ENCODE results near the gene RAB1B. TPM values are rescaled to one million over a fixed set of nuclear protein-coding genes. Genes with fewer than 3 reads are reported as not detected.

RAB1B gene
- total RNA-seq, 2 experiments from 2014 or later, result 118 to 124 TPM

DNA sequence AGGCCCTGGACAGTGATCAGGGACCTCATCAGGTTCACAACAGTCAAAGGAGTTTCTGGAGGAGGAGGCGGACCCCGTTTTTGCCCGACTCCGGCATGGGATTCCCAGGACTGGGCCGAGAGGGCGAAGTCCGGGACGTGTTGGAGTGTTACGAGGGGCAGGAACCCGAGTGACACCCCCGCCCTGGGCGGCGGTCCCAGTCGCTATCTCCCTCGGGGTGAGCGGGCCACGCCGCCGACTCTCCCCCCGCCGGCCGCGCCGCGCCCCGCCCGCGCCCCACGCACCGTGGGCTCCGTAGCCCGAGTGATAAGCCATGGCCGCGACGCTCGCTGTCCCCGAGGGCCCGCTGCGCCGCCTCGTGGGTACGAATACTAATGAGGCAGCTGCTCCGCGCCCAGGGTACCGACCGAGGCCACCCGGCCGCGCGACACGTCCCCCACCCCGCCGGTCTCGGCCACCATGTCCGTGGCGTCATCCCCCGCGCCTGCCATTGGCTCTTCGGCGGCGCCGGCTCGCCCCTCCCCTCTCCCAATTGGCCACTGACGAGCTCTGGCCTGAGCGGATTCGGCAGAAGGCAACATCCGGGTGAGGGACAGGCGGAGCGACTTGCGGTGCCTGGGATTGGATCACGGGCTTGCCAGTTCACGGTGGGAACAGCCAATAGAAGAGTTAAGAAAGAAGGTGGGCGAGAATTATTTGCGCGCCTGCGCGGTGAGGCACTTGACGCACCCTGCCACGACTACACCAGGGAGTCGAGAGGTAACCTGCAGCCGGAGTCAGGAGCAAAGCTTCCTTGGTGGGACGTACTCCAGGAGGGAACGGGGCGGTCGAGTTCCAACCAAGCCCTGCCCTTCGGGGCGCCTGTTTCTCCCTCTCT, 20.5 kb downstream of the RAB1B start, which contains the start of gene YIF1A:
YIF1A (minus strand) TSS at position 473 of the 877 bp plus-strand sequence; CDS start at position 315, 158 bp downstream.
- Mint-ChIP-seq H3K36me3 (no peaks in the 10 kb centered on the region), H3K4me1 (ENCODE audit: low read depth) (peaks cover 33% of the 10 kb centered on the region), H3K27me3 (peaks cover 12% of the 10 kb centered on the region), H3K9me3 (no peaks in the 10 kb centered on the region), H3K27ac (peak within 1 kb of the TSS; percentile 91), H3K4me3 (peak within 1 kb of the TSS; percentile 87)
- ChIA-PET CTCF (interaction anchor here (0.7 to 2.2 kb wide), 11 partner anchors 9 to 150 kb away, joined by 3 to 25 read pairs (median 4); partner anchors contain the start of gene MRPL11), POLR2A (interaction anchor here (1.0 to 2.9 kb wide), 13 partner anchors 11 to 350 kb away, joined by 3 to 17 read pairs (median 3); partner anchors contain the start of genes BRMS1, MRPL11, RAB1B and RBM4)
- intact Hi-C loops (cut with micrococcal nuclease), result loop anchor here (1.0 kb wide), 3 partner anchors 21 to 132 kb away; partner anchors contain the start of genes NPAS4 and RAB1B
- peak; percentile 99 for DNase-seq

DNA sequence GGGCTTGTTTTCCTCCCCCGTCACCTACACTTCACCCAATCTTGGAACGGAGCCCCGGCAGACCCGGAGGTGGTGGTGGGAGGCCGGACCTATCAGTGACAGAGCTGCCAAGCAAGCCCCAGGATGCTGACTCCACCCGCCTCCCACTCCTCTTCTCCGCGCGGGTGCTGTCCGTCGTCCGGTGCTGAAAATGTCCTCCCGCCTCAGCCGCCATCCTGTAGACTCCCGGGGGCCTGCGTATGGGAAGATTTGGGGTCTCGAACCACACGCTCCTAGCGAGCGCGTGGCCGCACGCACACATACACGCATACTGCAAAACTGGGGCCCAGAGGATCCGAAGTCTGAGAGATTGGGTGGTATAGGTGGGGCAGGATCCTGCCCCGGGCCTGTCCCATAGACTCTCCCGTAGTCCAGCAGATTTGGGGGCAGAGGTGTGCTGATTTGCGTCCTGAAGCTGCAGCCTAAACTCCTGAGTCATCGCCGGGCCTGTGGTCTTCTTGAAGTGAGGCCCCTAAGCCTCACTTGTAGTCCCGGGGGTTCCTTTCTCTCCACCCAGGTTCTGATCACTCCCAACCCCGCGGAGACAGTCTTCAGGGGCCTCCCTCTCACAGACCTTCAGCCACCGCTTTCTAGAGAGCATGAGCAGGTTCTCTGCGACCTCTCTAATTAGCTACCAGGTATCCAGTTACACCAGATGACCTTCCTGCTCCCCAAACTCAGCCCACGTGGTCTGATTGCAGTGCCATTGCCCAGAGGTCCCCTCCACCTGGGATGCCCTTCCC, 21.3 kb downstream of the RAB1B start:
- H3K27ac Mint-ChIP-seq, result peak overlapping the region; percentile 91
- ChIA-PET CTCF (interaction anchor here (0.7 to 2.2 kb wide), 12 partner anchors 10 to 149 kb away, joined by 3 to 25 read pairs (median 4); partner anchors contain the start of gene MRPL11), POLR2A (interaction anchor here (1.2 to 2.9 kb wide), 9 partner anchors 19 to 349 kb away, joined by 3 to 17 read pairs (median 3); partner anchors contain the start of genes BRMS1, MRPL11, RAB1B and RBM4)
- peaks cover 33% of the 10 kb centered on the region for H3K4me1 Mint-ChIP-seq (ENCODE audit: low read depth)
- no peaks in the 10 kb centered on the region for H3K36me3 Mint-ChIP-seq
- intact Hi-C loops (cut with micrococcal nuclease), result loop anchor here (1.0 kb wide), 3 partner anchors 21 to 132 kb away; partner anchors contain the start of genes NPAS4 and RAB1B
- no peaks in the 10 kb centered on the region for H3K9me3 Mint-ChIP-seq
- H3K27me3 Mint-ChIP-seq, result peaks cover 13% of the 10 kb centered on the region
- H3K4me3 Mint-ChIP-seq, result peak overlapping the region; percentile 87
- DNase-seq, result peak; percentile 91

DNA sequence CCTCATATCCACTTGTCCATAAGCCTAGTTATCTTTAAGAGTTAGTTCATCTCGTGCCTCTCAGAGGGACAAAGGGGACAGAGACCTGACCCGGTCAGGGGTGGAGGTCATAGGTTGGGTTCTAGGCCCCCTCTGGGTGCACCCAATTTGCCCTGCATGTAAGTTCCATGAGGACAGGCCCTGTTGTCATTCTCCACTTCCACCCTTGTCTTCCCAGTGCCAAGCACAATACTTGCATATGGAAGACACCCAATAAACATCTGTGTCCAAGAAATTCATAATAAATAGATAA, 21.8 kb downstream of the RAB1B start:
- peaks cover 33% of the 10 kb centered on the region for H3K4me1 Mint-ChIP-seq (ENCODE audit: low read depth)
- POLR2A ChIA-PET, result interaction anchor here (1.5 kb wide), 1 partner anchor 55 kb away, joined by 4 read pairs; the partner anchor contains the start of gene BRMS1
- no peaks in the 10 kb centered on the region for H3K36me3 Mint-ChIP-seq
- peak overlapping the region; percentile 87 for H3K4me3 Mint-ChIP-seq
- DNase-seq, result no peak
- CTCF ChIA-PET, result interaction anchor here (1.2 to 1.6 kb wide), 3 partner anchors 8 to 96 kb away, joined by 3 to 9 read pairs (median 7); no protein-coding TSS in a partner anchor
- H3K9me3 Mint-ChIP-seq, result no peaks in the 10 kb centered on the region
- no peak overlapping the region for H3K27ac Mint-ChIP-seq
- peaks cover 13% of the 10 kb centered on the region for H3K27me3 Mint-ChIP-seq
- intact Hi-C loops (cut with micrococcal nuclease), result no loop called here

DNA sequence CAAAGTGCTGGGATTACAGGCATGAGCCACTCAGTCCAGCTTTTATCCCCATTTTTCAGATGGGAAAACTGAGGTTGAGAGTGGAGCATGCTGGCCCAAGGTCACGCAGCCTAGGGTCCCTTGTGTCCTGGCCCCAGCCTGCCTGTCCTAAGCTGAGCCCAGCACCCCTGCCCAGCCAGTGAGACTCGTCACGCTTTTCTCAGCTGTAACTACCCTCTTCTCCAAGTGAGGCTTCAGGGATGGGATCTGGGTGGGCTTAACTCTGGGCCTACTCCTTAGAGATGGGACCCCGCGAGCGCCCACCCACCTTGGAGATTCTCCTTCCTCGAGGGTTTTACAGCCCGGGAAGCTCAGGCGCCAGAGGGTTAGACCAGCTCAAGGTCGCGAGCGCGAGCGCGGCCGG, 22.9 kb downstream of the RAB1B start:
- DNase-seq, result no peak
- Mint-ChIP-seq H3K27me3 (peaks cover 13% of the 10 kb centered on the region), H3K9me3 (no peaks in the 10 kb centered on the region), H3K4me1 (ENCODE audit: low read depth) (peaks cover 33% of the 10 kb centered on the region), H3K4me3 (no peak overlapping the region), H3K27ac (no peak overlapping the region), H3K36me3 (no peaks in the 10 kb centered on the region)
- POLR2A ChIA-PET, result interaction anchor here (1.2 kb wide), 1 partner anchor 33 kb away, joined by 3 read pairs; no protein-coding TSS in a partner anchor
- CTCF ChIA-PET, result interaction anchor here (0.6 to 1.6 kb wide), 4 partner anchors 9 to 154 kb away, joined by 3 to 9 read pairs (median 5); no protein-coding TSS in a partner anchor
- intact Hi-C loops (cut with micrococcal nuclease), result no loop called here

DNA sequence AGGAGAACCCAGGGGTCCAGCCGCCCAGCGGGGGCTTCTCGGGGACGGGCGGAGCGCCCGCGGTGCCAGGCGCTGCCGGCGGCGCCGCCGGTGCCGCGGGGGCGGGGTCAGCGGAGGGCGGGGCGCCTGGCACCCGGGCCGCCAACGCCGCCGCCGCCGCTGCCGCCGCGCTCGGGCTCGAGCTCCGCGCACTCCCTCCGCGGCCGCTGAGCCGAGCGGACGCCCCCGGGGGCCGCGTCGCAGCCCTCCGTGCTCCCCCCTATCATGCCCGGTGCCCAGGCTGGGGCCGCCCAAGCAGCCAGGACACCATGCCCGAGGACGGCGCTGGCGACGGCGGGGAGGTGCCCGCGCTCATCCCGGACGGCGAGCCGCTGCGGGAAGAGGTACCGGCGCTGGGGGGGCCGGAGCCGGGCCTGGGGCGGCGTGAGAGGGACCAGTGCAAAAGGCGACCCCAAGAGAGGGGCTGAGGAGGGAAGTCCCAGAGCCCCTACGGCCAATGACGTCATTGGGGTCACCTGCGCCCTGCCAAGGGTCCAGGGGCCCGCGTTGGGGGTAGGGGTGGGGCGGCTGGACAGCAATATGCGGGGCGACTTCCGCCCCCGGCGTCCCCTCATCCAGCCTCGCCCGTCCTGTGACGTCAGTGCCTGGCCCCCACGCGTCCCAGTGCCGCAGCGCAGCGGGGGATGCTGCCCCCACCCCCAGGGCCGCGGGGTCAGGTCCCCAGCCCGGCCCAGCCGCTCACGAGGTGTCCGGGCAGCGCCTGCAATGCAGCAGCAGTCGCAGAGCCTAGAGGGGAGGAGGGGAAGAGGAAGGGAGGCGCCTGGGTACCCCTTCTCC, 23.5 kb downstream of the RAB1B start, which contains the start of gene TMEM151A:
TMEM151A (plus strand) TSS at position 189 of the 837 bp plus-strand sequence; CDS start at position 309, 120 bp downstream.
- Mint-ChIP-seq H3K4me1 (ENCODE audit: low read depth) (peaks cover 30% of the 10 kb centered on the region), H3K36me3 (no peaks in the 10 kb centered on the region), H3K4me3 (peak within 1 kb of the TSS; percentile 36), H3K27ac (no peak within 1 kb of the TSS), H3K9me3 (no peaks in the 10 kb centered on the region), H3K27me3 (peaks cover 13% of the 10 kb centered on the region)
- ChIA-PET POLR2A (interaction anchor here (1.2 kb wide), 1 partner anchor 33 kb away, joined by 3 read pairs; no protein-coding TSS in a partner anchor), CTCF (interaction anchor here (0.6 to 1.6 kb wide), 3 partner anchors 9 to 155 kb away, joined by 3 to 9 read pairs (median 7); no protein-coding TSS in a partner anchor)
- intact Hi-C loops (cut with micrococcal nuclease), result no loop called here
- DNase-seq, result no peak

DNA sequence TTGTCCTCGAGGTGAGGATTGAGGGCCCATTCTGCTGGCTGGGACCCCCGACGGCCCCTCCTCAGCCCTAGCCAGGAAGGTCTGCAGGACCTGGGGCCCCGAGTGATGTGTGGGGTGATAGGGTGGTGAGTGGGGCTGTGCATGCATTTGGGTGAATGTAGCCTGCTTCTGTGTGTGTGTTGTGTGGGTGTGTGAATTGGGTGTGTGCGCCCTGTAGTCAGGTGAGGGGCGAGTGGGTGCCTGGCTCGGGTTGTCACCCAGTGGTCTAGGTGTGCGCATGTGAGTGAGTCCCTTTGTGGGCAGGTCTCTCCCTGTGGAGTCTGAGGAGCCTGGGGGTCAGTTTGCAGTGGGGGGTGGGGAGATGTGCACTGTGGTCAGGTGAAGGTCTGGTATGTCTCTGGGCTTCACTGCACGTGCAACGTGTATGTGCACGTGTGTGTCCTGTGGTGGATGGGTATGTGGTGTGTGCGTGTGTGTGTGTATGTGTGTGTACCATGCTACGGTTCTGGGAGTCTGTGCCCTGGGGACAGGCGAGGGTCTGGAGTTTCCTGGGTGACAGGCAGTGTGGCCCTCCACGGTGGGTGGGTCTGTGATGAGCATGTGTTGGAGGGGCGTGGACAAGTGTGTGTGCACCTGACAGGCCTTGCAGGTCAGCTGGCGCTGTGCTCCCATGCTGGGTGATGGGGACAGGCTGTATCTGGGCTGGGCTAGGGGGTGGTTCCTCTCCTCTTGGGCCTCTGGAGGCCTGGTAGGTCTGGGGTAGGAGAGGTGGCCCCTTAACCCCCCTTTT, 24.3 kb downstream of the RAB1B start:
- Mint-ChIP-seq H3K27ac (no peak overlapping the region), H3K36me3 (no peaks in the 10 kb centered on the region), H3K27me3 (peaks cover 13% of the 10 kb centered on the region), H3K4me3 (peak overlapping the region; percentile 36), H3K9me3 (no peaks in the 10 kb centered on the region), H3K4me1 (ENCODE audit: low read depth) (peaks cover 23% of the 10 kb centered on the region)
- ChIA-PET CTCF (no interaction called here), POLR2A (no interaction called here)
- DNase-seq, result no peak
- intact Hi-C loops (cut with micrococcal nuclease), result no loop called here

- intact Hi-C loops (cut with micrococcal nuclease), result no loop called here
- CTCF ChIA-PET, result no interaction called here
- Mint-ChIP-seq H3K27me3 (peaks cover 13% of the 10 kb centered on the region), H3K4me3 (no peak overlapping the region), H3K4me1 (ENCODE audit: low read depth) (peaks cover 21% of the 10 kb centered on the region), H3K9me3 (no peaks in the 10 kb centered on the region), H3K36me3 (no peaks in the 10 kb centered on the region), H3K27ac (no peak overlapping the region)
- POLR2A ChIA-PET, result no interaction called here
- no peak for DNase-seq
These were observed 24.9 kb downstream of the RAB1B start for GRCh38 chr11:66293352-66293751.

DNA sequence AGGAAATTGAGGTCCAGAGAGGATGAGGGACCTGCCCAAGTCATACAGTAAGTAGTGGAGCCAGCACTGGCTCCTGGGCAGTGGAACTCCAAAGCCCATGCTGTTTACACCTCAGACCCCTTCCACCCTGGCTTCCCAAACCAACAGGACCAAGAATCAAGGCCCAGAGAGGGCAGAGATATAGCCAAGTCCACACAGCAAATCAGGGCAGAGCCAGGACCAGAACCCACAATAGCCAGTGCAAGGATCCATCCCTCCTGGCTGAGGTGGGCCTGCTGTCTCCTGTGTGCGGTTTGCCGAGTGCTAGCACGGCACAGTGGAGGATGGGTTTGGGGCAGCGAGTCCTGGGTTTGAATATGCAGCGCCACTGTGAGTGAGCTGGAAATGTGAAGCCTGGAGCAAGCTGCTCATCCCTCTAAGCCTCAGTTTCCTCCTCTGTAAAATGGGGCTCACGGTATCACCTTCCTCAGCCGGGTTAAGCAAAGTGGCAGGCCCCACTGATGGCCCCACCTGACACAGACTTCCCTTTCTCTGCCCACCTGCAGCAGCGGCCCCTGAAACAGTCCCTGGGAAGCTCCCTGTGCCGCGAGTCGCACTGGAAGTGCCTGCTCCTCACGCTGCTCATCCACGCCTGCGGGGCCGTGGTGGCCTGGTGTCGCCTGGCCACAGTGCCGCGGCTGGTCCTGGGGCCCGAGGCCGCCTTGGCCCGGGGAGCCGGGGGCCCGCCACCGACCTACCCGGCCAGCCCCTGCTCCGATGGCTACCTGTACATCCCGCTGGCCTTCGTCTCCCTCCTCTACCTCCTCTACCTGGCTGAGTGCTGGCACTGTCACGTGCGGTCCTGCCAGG, 25.6 kb downstream of the RAB1B start:
- POLR2A ChIA-PET, result no interaction called here
- Mint-ChIP-seq H3K36me3 (no peaks in the 10 kb centered on the region), H3K4me1 (ENCODE audit: low read depth) (peaks cover 21% of the 10 kb centered on the region), H3K9me3 (no peaks in the 10 kb centered on the region), H3K27ac (no peak overlapping the region), H3K27me3 (peaks cover 13% of the 10 kb centered on the region), H3K4me3 (no peak overlapping the region)
- CTCF ChIA-PET, result no interaction called here
- DNase-seq, result no peak
- intact Hi-C loops (cut with micrococcal nuclease), result no loop called here

DNA sequence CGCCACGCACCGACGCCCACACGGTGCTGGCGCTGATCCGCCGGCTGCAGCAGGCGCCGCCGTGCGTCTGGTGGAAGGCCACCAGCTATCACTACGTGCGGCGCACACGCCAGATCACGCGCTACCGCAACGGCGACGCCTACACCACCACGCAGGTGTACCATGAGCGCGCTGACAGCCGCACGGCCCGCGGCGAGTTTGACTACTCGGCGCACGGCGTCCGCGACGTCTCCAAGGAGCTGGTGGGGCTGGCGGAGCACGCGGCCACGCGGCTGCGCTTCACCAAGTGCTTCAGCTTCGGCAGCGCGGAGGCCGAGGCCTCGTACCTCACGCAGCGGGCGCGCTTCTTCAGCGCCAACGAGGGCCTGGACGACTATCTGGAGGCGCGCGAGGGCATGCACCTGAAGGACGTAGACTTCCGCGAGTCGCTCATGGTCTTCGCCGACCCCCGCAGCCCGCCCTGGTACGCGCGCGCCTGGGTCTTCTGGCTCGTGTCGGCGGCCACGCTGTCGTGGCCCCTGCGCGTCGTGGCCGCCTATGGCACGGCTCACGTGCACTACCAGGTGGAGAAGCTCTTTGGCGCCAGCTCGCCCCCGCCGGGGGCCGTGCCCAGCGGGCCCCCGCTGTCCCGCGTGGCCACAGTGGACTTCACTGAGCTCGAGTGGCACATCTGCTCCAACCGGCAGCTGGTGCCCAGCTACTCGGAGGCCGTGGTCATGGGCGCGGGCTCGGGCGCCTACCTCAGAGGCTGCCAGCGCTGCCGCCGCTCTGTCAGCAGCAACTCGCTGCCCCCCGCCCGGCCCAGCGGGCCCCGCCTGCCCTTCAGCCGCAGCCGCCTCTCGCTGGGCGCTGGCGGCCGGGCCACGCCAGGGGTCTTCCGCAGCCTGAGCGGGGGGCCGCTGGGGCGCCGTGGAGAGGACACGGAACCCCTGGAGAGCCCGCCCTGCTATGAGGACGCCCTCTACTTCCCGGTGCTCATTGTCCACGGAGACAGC, 26.5 kb downstream of the RAB1B start:
- no peak overlapping the region for H3K27ac Mint-ChIP-seq
- intact Hi-C loops (cut with micrococcal nuclease), result no loop called here
- POLR2A ChIA-PET, result no interaction called here
- peaks cover 13% of the 10 kb centered on the region for H3K27me3 Mint-ChIP-seq
- H3K9me3 Mint-ChIP-seq, result no peaks in the 10 kb centered on the region
- H3K4me1 Mint-ChIP-seq (ENCODE audit: low read depth), result peaks cover 13% of the 10 kb centered on the region
- CTCF ChIA-PET, result interaction anchor here (1.8 kb wide), 1 partner anchor 17 kb away, joined by 6 read pairs; no protein-coding TSS in a partner anchor
- no peaks in the 10 kb centered on the region for H3K36me3 Mint-ChIP-seq
- H3K4me3 Mint-ChIP-seq, result no peak overlapping the region
- no peak for DNase-seq
